ENCODE data around the gene ZFP64. TPM values are rescaled to one million over a fixed set of nuclear protein-coding genes. Genes with fewer than 3 reads are reported as not detected.
A peak's percentile ranks its signal among the peaks of the same experiment; 100 is the strongest.

The ZFP64 gene
- total RNA-seq, 1 experiment from 2014 or later, result 49.8 TPM

GRCh38 chr20:52103913-52104545 is 87.5 kb downstream of the ZFP64 start:
- H3K27ac ChIP-seq, result peak overlapping the region; percentile 71
- peak overlapping the region; percentile 90 for H2AFZ ChIP-seq
- H3K79me2 ChIP-seq (ENCODE audit: low read depth), result peaks cover 53% of the 10 kb centered on the region
- no peak for TF ChIP-seq EZH2 (IDR thresholded peaks at IDR 0.05; ENCODE audit: low read depth)
- TF ChIP-seq CTCF (conservative IDR thresholded peaks at IDR 0.05), result no peak
- peak; percentile 30 to 37 for DNase-seq
- peak overlapping the region; percentile 81 for H3K4me3 ChIP-seq
- no peaks in the 10 kb centered on the region for H3K27me3 ChIP-seq (ENCODE audit: insufficient read depth, low read depth)
- H3K36me3 ChIP-seq (ENCODE audit: low read depth), result no peaks in the 10 kb centered on the region
- peaks cover 6% of the 10 kb centered on the region; the same call in 1 of the 2 replicates for H4K20me1 ChIP-seq (ENCODE audit: insufficient read depth)
- ChIA-PET CTCF (interaction anchor here (0.6 to 2.7 kb wide), 2 partner anchors 21 to 207 kb away, joined by 4 to 6 read pairs; no protein-coding TSS in a partner anchor), POLR2A (ENCODE audit: unreplicated experiment) (interaction anchor here (0.5 to 1.2 kb wide), 6 partner anchors 19 to 719 kb away, joined by 3 to 6 read pairs (median 4); no protein-coding TSS in a partner anchor)
- no peaks in the 10 kb centered on the region for H3K9me3 ChIP-seq (ENCODE audit: insufficient read depth, low read depth)
- H3K4me1 ChIP-seq (replicated peaks; ENCODE audit: insufficient read depth), result peaks cover 19% of the 10 kb centered on the region
- no peaks in the 10 kb centered on the region for H3K9me2 ChIP-seq (ENCODE audit: insufficient read depth)
- H3F3A ChIP-seq (ENCODE audit: insufficient read depth, low read depth), result peaks cover 28% of the 10 kb centered on the region; the same call in 1 of the 2 replicates
- H3K4me2 ChIP-seq, result peak overlapping the region; percentile 92
- intact Hi-C loops (cut with micrococcal nuclease; ENCODE audit: unreplicated experiment), result no loop called here
- BruUV-seq (replicated peaks), result TSS peak; percentile 88

GRCh38 chr20:52103335-52103912 is 88.2 kb downstream of the ZFP64 start:
- no peaks in the 10 kb centered on the region for H3K36me3 ChIP-seq (ENCODE audit: low read depth)
- no TSS peak for BruUV-seq (replicated peaks)
- H3K4me1 ChIP-seq (replicated peaks; ENCODE audit: insufficient read depth), result peaks cover 19% of the 10 kb centered on the region
- ChIA-PET CTCF (interaction anchor here (0.6 kb wide), 1 partner anchor 206 kb away, joined by 4 read pairs; no protein-coding TSS in a partner anchor), POLR2A (ENCODE audit: unreplicated experiment) (interaction anchor here (0.6 to 1.2 kb wide), 6 partner anchors 25 to 737 kb away, joined by 3 to 5 read pairs (median 4); no protein-coding TSS in a partner anchor)
- peak; percentile 84 to 93 for DNase-seq
- H3K9me2 ChIP-seq (ENCODE audit: insufficient read depth), result no peaks in the 10 kb centered on the region
- no peaks in the 10 kb centered on the region for H3K9me3 ChIP-seq (ENCODE audit: insufficient read depth, low read depth)
- peak overlapping the region; percentile 71 for H3K27ac ChIP-seq
- peak overlapping the region; percentile 92 for H3K4me2 ChIP-seq
- no peaks in the 10 kb centered on the region for H3K27me3 ChIP-seq (ENCODE audit: insufficient read depth, low read depth)
- H3F3A ChIP-seq (ENCODE audit: insufficient read depth, low read depth), result peaks cover 28% of the 10 kb centered on the region; the same call in 1 of the 2 replicates
- H2AFZ ChIP-seq, result peak overlapping the region; percentile 90
- H3K4me3 ChIP-seq, result peak overlapping the region; percentile 81
- intact Hi-C loops (cut with micrococcal nuclease; ENCODE audit: unreplicated experiment), result no loop called here
- TF ChIP-seq CTCF (conservative IDR thresholded peaks at IDR 0.05) (no peak), EZH2 (IDR thresholded peaks at IDR 0.05; ENCODE audit: low read depth) (no peak)
- peaks cover 53% of the 10 kb centered on the region for H3K79me2 ChIP-seq (ENCODE audit: low read depth)
- peaks cover 6% of the 10 kb centered on the region; the same call in 1 of the 2 replicates for H4K20me1 ChIP-seq (ENCODE audit: insufficient read depth)

GRCh38 chr20:52102559-52102958 is 89.0 kb downstream of the ZFP64 start:
- CTCF ChIA-PET, result interaction anchor here (0.5 kb wide), 1 partner anchor 511 kb away, joined by 7 read pairs; no protein-coding TSS in a partner anchor
- BruUV-seq (replicated peaks), result no TSS peak
- Histone ChIP-seq H3F3A (ENCODE audit: insufficient read depth, low read depth) (peaks cover 22% of the 10 kb centered on the region; the same call in 1 of the 2 replicates), H3K4me3 (peak overlapping the region; percentile 81), H3K4me2 (peak overlapping the region; percentile 92), H4K20me1 (ENCODE audit: insufficient read depth) (peaks cover 6% of the 10 kb centered on the region; the same call in 1 of the 2 replicates), H3K4me1 (replicated peaks; ENCODE audit: insufficient read depth) (peaks cover 14% of the 10 kb centered on the region), H3K27ac (peak overlapping the region; percentile 71), H3K79me2 (ENCODE audit: low read depth) (peaks cover 53% of the 10 kb centered on the region), H3K9me2 (ENCODE audit: insufficient read depth) (no peaks in the 10 kb centered on the region), H3K9me3 (ENCODE audit: insufficient read depth, low read depth) (no peaks in the 10 kb centered on the region), H3K27me3 (ENCODE audit: insufficient read depth, low read depth) (no peaks in the 10 kb centered on the region), H2AFZ (no peak overlapping the region), H3K36me3 (ENCODE audit: low read depth) (no peaks in the 10 kb centered on the region)
- POLR2A ChIA-PET (ENCODE audit: unreplicated experiment), result no interaction called here
- intact Hi-C loops (cut with micrococcal nuclease; ENCODE audit: unreplicated experiment), result no loop called here
- no peak for DNase-seq
- TF ChIP-seq EZH2 (IDR thresholded peaks at IDR 0.05; ENCODE audit: low read depth), result no peak
- TF ChIP-seq CTCF (conservative IDR thresholded peaks at IDR 0.05), result no peak

Data from PC-9 (cell line).